Measurements from ENCODE around the gene AHSG.

The AHSG gene

GRCh38 chr3:186603159-186603558 lies 9.7 kb upstream of the AHSG start:
- H3K4me3 Mint-ChIP-seq = no peak overlapping the region
- H3K27ac Mint-ChIP-seq = no peak overlapping the region
- H3K36me3 Mint-ChIP-seq = no peaks in the 10 kb centered on the region
- H3K4me1 Mint-ChIP-seq (ENCODE audit: low read depth) = no peaks in the 10 kb centered on the region
- no peaks in the 10 kb centered on the region for H3K9me3 Mint-ChIP-seq (ENCODE audit: low read depth)
- no peaks in the 10 kb centered on the region for H3K27me3 Mint-ChIP-seq

- Mint-ChIP-seq H3K27me3 (no peaks in the 10 kb centered on the region), H3K4me3 (no peak overlapping the region), H3K4me1 (ENCODE audit: low read depth) (no peaks in the 10 kb centered on the region), H3K9me3 (ENCODE audit: low read depth) (no peaks in the 10 kb centered on the region), H3K36me3 (no peaks in the 10 kb centered on the region), H3K27ac (no peak overlapping the region)
Observed at GRCh38 chr3:186605078-186605477, 7.8 kb upstream of the AHSG start.

- Mint-ChIP-seq H3K27ac (no peak overlapping the region), H3K4me3 (no peak overlapping the region), H3K9me3 (ENCODE audit: low read depth) (no peaks in the 10 kb centered on the region), H3K36me3 (no peaks in the 10 kb centered on the region), H3K27me3 (no peaks in the 10 kb centered on the region), H3K4me1 (ENCODE audit: low read depth) (no peaks in the 10 kb centered on the region)
Observed at GRCh38 chr3:186605561-186606545, 7.0 kb upstream of the AHSG start.

GRCh38 chr3:186608624-186609215 lies 4.1 kb upstream of the AHSG start:
- Mint-ChIP-seq H3K36me3 (no peaks in the 10 kb centered on the region), H3K27ac (no peak overlapping the region), H3K4me1 (ENCODE audit: low read depth) (no peaks in the 10 kb centered on the region), H3K9me3 (ENCODE audit: low read depth) (no peaks in the 10 kb centered on the region), H3K27me3 (no peaks in the 10 kb centered on the region), H3K4me3 (no peak overlapping the region)

- H3K9me3 Mint-ChIP-seq (ENCODE audit: low read depth) = no peaks in the 10 kb centered on the region
- H3K27me3 Mint-ChIP-seq = peaks cover under 1% of the 10 kb centered on the region
- no peaks in the 10 kb centered on the region for H3K36me3 Mint-ChIP-seq
- no peak overlapping the region for H3K27ac Mint-ChIP-seq
- H3K4me1 Mint-ChIP-seq (ENCODE audit: low read depth) = peaks cover 2% of the 10 kb centered on the region
- H3K4me3 Mint-ChIP-seq = no peak overlapping the region
Observed at GRCh38 chr3:186609247-186609868, 3.5 kb upstream of the AHSG start.

DNA sequence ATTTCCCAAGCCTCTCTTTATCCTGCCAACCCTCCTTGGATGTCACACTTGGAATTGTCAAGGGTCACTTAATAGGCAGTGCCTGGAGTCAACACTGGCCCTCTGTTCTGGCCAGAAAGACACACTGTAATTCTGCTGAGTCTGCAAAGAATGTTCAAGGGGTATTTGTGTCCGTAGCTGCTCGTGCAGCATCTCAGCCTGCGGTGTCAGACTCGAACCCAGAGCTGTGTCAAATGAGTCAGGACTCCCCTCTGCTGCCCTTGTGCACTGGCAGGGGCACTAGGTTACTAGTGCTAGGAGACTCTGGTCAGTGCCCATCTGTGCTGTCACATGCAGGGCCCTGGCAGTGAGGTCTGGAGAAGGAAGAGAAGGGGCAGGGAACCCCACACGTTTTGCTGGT lies 795 bp upstream of the AHSG start:
- Mint-ChIP-seq H3K27ac (no peak overlapping the region), H3K4me3 (no peak overlapping the region), H3K27me3 (peaks cover 3% of the 10 kb centered on the region), H3K36me3 (no peaks in the 10 kb centered on the region), H3K9me3 (ENCODE audit: low read depth) (no peaks in the 10 kb centered on the region), H3K4me1 (ENCODE audit: low read depth) (peaks cover 16% of the 10 kb centered on the region)

DNA sequence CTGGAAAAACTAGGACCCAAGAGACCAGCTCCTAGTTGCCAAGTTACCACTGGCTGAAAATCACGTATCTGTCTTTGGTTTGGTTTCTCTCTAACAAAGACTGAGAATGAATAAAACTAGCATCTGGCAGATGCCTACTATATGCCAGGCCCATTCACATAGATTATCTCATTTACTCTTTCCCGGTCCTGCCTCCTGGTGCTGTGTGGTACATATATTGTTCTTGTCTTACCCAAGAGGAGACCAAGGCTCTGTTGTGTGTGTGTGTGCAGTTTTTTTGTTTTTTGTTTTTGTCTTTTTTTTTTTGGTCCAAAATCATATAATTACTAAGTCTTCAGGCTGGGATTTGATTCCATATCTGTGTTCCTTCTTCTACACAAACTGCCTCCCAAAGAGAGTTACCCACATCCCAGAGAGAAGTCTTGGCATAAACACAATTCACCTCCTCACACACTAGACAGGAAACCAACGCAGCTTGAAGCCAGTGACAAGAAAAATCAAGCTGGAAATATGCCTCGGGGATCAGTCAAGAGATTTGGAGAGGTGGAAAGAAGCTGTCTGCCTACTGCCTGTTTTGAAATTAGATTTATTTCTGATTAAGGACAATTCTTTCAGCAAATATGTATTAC lies 891 bp downstream of the AHSG start:
- Mint-ChIP-seq H3K9me3 (ENCODE audit: low read depth) (no peaks in the 10 kb centered on the region), H3K27ac (no peak overlapping the region), H3K36me3 (no peaks in the 10 kb centered on the region), H3K27me3 (peaks cover 11% of the 10 kb centered on the region), H3K4me3 (no peak overlapping the region), H3K4me1 (ENCODE audit: low read depth) (peaks cover 20% of the 10 kb centered on the region)

GRCh38 chr3:186614266-186614596 lies 1.4 kb downstream of the AHSG start:
- peak overlapping the region; percentile 33 for H3K4me3 Mint-ChIP-seq
- H3K36me3 Mint-ChIP-seq = no peaks in the 10 kb centered on the region
- peaks cover 20% of the 10 kb centered on the region for H3K4me1 Mint-ChIP-seq (ENCODE audit: low read depth)
- H3K9me3 Mint-ChIP-seq (ENCODE audit: low read depth) = no peaks in the 10 kb centered on the region
- no peak overlapping the region for H3K27ac Mint-ChIP-seq
- peaks cover 11% of the 10 kb centered on the region for H3K27me3 Mint-ChIP-seq

- H3K4me1 Mint-ChIP-seq (ENCODE audit: low read depth) = peaks cover 20% of the 10 kb centered on the region
- H3K9me3 Mint-ChIP-seq (ENCODE audit: low read depth) = no peaks in the 10 kb centered on the region
- peak overlapping the region; percentile 33 for H3K4me3 Mint-ChIP-seq
- H3K27ac Mint-ChIP-seq = peak overlapping the region; percentile 51
- H3K36me3 Mint-ChIP-seq = no peaks in the 10 kb centered on the region
- peaks cover 11% of the 10 kb centered on the region for H3K27me3 Mint-ChIP-seq
Observed at GRCh38 chr3:186614597-186615483, 2.0 kb downstream of the AHSG start.

GRCh38 chr3:186616299-186616617 lies 3.4 kb downstream of the AHSG start:
- Mint-ChIP-seq H3K4me1 (ENCODE audit: low read depth) (peaks cover 20% of the 10 kb centered on the region), H3K9me3 (ENCODE audit: low read depth) (no peaks in the 10 kb centered on the region), H3K27me3 (peaks cover 11% of the 10 kb centered on the region), H3K36me3 (no peaks in the 10 kb centered on the region), H3K4me3 (no peak overlapping the region), H3K27ac (no peak overlapping the region)

- H3K4me1 Mint-ChIP-seq (ENCODE audit: low read depth) = peaks cover 20% of the 10 kb centered on the region
- H3K9me3 Mint-ChIP-seq (ENCODE audit: low read depth) = no peaks in the 10 kb centered on the region
- H3K27ac Mint-ChIP-seq = peak overlapping the region; percentile 76
- no peaks in the 10 kb centered on the region for H3K36me3 Mint-ChIP-seq
- H3K27me3 Mint-ChIP-seq = peaks cover 11% of the 10 kb centered on the region
- H3K4me3 Mint-ChIP-seq = peak overlapping the region; percentile 76
Observed at GRCh38 chr3:186617036-186617946, 4.4 kb downstream of the AHSG start.

DNA sequence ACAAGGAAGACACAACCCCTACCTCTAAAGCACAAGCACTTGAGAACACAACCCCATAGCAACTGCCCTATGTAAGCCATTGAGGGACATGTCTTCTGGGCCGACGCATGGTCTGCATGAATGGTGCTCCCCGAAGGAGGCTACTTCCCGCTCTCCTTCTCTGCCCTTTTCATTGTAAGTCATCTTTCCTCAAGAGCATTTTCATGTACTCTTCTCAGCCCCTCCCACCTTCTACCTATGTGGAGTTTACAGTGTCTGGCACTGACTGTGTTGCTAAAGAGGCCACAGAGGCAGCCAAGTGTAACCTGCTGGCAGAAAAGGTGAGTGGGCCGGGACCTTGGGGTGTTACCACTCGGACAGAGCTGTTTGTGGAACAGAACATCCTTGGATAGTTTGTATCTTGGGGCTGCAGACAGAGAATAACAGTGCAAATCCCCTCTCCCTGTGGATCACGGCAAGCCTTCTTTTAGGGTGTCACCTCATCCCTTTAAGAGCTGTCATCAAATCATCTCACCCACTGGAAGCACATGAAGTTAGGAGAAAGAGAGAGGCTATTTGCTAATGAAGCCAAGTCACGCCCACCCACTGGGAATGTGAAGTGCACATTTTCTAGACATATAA lies 5.6 kb downstream of the AHSG start:
- Mint-ChIP-seq H3K27ac (no peak overlapping the region), H3K27me3 (peaks cover 14% of the 10 kb centered on the region)

GRCh38 chr3:186619787-186620212 lies 6.9 kb downstream of the AHSG start:
- H3K4me1 Mint-ChIP-seq (ENCODE audit: low read depth) = peaks cover 14% of the 10 kb centered on the region
- no peak overlapping the region for H3K27ac Mint-ChIP-seq
- H3K27me3 Mint-ChIP-seq = peaks cover 12% of the 10 kb centered on the region
- H3K36me3 Mint-ChIP-seq = no peaks in the 10 kb centered on the region
- H3K9me3 Mint-ChIP-seq (ENCODE audit: low read depth) = no peaks in the 10 kb centered on the region
- no peak overlapping the region for H3K4me3 Mint-ChIP-seq

More for the DNA sequence above, 5.6 kb downstream of the AHSG start:
- H3K9me3 Mint-ChIP-seq (ENCODE audit: low read depth) = no peaks in the 10 kb centered on the region
- H3K36me3 Mint-ChIP-seq = no peaks in the 10 kb centered on the region
- peaks cover 20% of the 10 kb centered on the region for H3K4me1 Mint-ChIP-seq (ENCODE audit: low read depth)
- H3K4me3 Mint-ChIP-seq = no peak overlapping the region
